Measurements from ENCODE around the gene ARHGAP27.

Gene ARHGAP27

GRCh38 chr17:45429339-45430005 lies 3.2 kb downstream of the ARHGAP27 start:
- in situ Hi-C loops (cut with MboI; ENCODE audit: low sequenced_read_pairs, unreplicated experiment) = no loop called here
- TF ChIP-seq, protein P1, sequence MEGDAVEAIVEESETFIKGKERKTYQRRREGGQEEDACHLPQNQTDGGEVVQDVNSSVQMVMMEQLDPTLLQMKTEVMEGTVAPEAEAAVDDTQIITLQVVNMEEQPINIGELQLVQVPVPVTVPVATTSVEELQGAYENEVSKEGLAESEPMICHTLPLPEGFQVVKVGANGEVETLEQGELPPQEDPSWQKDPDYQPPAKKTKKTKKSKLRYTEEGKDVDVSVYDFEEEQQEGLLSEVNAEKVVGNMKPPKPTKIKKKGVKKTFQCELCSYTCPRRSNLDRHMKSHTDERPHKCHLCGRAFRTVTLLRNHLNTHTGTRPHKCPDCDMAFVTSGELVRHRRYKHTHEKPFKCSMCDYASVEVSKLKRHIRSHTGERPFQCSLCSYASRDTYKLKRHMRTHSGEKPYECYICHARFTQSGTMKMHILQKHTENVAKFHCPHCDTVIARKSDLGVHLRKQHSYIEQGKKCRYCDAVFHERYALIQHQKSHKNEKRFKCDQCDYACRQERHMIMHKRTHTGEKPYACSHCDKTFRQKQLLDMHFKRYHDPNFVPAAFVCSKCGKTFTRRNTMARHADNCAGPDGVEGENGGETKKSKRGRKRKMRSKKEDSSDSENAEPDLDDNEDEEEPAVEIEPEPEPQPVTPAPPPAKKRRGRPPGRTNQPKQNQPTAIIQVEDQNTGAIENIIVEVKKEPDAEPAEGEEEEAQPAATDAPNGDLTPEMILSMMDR (IDR thresholded peaks at IDR 0.05; ENCODE audit: borderline replicate concordance, control extremely low read depth, extremely low read depth, insufficient read depth, missing control alignments) = no peak
- no peak for DNase-seq (ENCODE audit: low spot score)

- in situ Hi-C loops (cut with MboI; ENCODE audit: low sequenced_read_pairs, unreplicated experiment) = no loop called here
- TF ChIP-seq, protein P1 (IDR thresholded peaks at IDR 0.05; ENCODE audit: borderline replicate concordance, control extremely low read depth, extremely low read depth, insufficient read depth, missing control alignments) = no peak
- no peak for DNase-seq (ENCODE audit: low spot score)
Measured at GRCh38 chr17:45428931-45429338, 3.7 kb downstream of the ARHGAP27 start.

DNA sequence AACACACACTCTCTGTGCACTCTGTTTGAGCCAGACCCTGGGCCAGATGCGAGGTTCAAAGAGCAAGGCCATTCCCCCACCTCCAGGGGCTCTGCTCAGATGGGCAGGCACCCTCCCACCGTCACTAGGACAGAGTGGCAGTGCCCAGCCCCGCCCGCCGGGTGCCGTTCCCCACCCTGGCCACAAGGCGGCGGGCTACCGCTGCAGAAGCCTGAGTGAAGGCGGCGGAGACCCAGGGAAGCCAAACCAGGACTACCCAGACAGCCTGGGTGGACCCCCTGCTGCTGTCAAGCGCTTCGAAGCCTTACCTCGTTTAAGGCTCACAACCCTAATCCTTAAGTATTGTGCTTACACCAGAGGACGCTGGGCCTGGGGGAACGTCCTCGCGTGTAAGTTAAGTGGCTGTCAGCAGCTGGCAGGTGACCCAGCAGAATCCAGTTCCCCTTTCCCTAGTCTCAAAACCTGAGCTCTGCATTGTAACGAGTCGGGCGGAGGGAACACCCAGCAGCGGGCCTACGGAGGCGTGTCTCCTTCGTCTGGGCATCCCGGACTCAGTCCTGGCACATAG lies 4.5 kb downstream of the ARHGAP27 start:
- DNase-seq (ENCODE audit: low spot score) = peak; percentile 87
- in situ Hi-C loops (cut with MboI; ENCODE audit: low sequenced_read_pairs, unreplicated experiment) = no loop called here

GRCh38 chr17:45427181-45427835 lies 5.4 kb downstream of the ARHGAP27 start:
- no peak for DNase-seq (ENCODE audit: low spot score)
- in situ Hi-C loops (cut with MboI; ENCODE audit: low sequenced_read_pairs, unreplicated experiment) = no loop called here
- TF ChIP-seq, protein P1 (IDR thresholded peaks at IDR 0.05; ENCODE audit: borderline replicate concordance, control extremely low read depth, extremely low read depth, insufficient read depth, missing control alignments) = no peak

More for the DNA sequence above, 4.5 kb downstream of the ARHGAP27 start:
- TF ChIP-seq, protein P1 (IDR thresholded peaks at IDR 0.05; ENCODE audit: borderline replicate concordance, control extremely low read depth, extremely low read depth, insufficient read depth, missing control alignments) = peak; percentile 99

DNA sequence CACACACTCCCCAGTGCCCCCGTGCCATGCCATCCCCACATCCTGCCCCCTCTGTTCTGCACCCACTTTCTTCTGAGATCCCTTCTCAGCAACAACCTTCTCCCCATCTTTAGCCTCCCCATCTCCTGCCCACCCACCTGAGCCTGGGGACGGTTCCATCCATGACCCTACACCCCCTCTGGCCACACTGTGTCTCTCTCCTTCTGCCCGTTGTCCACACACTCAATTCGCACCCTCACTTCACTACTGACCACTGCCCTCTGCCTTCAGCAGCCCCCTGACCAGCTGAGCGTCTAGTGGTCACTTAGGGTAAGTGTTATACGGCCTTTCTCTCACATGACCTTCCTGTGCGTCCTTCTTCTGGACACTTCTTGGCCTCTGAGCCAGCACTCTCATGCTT lies 6.1 kb downstream of the ARHGAP27 start:
- in situ Hi-C loops (cut with MboI; ENCODE audit: low sequenced_read_pairs, unreplicated experiment) = no loop called here
- TF ChIP-seq, protein P1 (IDR thresholded peaks at IDR 0.05; ENCODE audit: borderline replicate concordance, control extremely low read depth, extremely low read depth, insufficient read depth, missing control alignments) = no peak
- DNase-seq (ENCODE audit: low spot score) = no peak

DNA sequence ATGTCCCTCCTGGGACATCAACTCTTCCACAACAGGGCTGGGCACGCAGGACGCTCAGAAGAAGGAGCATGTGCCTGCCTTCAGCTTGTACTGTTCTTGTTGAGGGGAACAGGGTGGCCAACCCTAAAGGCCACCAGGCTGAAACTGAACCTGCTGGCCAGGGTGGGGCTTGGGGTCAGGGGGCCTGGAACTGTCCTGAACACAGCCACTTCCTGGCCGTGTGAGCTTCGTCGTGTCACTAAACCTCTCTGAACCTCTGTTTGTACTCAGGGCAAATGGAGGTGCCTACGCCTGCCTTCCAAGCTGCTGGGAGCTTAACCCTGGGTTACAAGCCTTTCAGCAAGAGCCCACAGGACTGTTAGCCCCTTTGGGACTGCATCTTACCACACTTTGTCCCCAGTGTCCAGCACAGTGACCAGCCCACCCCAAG lies 6.7 kb downstream of the ARHGAP27 start:
- in situ Hi-C loops (cut with MboI; ENCODE audit: low sequenced_read_pairs, unreplicated experiment) = no loop called here
- DNase-seq (ENCODE audit: low spot score) = no peak
- TF ChIP-seq, protein P1 (IDR thresholded peaks at IDR 0.05; ENCODE audit: borderline replicate concordance, control extremely low read depth, extremely low read depth, insufficient read depth, missing control alignments) = no peak

Measured in GM13976 (cell line).